ENCODE results near the gene ADGRV1. TPM values are rescaled to one million over a fixed set of nuclear protein-coding genes. Genes with fewer than 3 reads are reported as not detected.

ADGRV1 gene
- polyA plus RNA-seq, 3 donors = 0.18 to 0.33 TPM; not detected in 1

DNA sequence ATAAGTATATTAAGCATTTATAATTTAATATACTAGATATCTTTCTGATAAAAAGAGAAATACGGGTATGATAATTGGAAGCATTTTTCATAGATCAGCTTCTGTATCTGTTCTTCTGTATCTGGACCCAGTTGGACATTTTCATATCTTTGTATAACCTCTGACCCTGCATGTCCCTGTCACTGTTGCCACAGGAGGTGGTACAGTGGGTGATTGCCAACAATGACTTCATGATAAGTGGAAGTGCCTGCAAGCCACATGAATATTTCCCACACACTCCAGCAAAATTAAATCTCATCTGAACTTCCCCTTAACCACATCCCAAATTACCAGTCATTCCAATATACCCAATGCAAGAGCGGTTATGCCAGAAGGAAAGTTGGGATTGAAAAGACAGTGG lies 448.1 kb downstream of the ADGRV1 start:
- TF ChIP-seq, protein P1, sequence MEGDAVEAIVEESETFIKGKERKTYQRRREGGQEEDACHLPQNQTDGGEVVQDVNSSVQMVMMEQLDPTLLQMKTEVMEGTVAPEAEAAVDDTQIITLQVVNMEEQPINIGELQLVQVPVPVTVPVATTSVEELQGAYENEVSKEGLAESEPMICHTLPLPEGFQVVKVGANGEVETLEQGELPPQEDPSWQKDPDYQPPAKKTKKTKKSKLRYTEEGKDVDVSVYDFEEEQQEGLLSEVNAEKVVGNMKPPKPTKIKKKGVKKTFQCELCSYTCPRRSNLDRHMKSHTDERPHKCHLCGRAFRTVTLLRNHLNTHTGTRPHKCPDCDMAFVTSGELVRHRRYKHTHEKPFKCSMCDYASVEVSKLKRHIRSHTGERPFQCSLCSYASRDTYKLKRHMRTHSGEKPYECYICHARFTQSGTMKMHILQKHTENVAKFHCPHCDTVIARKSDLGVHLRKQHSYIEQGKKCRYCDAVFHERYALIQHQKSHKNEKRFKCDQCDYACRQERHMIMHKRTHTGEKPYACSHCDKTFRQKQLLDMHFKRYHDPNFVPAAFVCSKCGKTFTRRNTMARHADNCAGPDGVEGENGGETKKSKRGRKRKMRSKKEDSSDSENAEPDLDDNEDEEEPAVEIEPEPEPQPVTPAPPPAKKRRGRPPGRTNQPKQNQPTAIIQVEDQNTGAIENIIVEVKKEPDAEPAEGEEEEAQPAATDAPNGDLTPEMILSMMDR (IDR thresholded peaks at IDR 0.05) = no peak
- Mint-ChIP-seq H3K36me3 (no peaks in the 10 kb centered on the region), H3K27me3 (ENCODE audit: low read depth in 3 of 3) (peaks cover 0 to 2% (median 1%) of the 10 kb centered on the region in 3 donors), H3K4me3 (no peak overlapping the region), H3K27ac (no peak overlapping the region), H3K4me1 (no peaks in the 10 kb centered on the region), H3K9me3 (peaks cover 0 to 4% (median 2%) of the 10 kb centered on the region in 7 donors)
- H4K20me1 ChIP-seq (ENCODE audit: insufficient read depth, low read length) = no peaks in the 10 kb centered on the region
- intact Hi-C loops (cut with micrococcal nuclease) = no loop called here
- no CpG with 5 or more reads among the region's 2 CpGs for WGBS (ENCODE audit: insufficient coverage)
- H3K27me3 ChIP-seq (ENCODE audit: control insufficient read depth in 2 of 2, insufficient read depth in 2 of 2, low read length in 2 of 2) = no peaks in the 10 kb centered on the region
- no peak overlapping the region for H3K27ac ChIP-seq (ENCODE audit: low read depth in 1 of 2, low read length in 2 of 2)
- no peak overlapping the region for H3K9ac ChIP-seq (ENCODE audit: insufficient read depth, low read length, poor library complexity, severe bottlenecking)
- no peak for DNase-seq
- no peaks in the 10 kb centered on the region for H3K4me1 ChIP-seq (ENCODE audit: control insufficient read depth in 1 of 2, insufficient read depth in 2 of 2, low read length in 2 of 2)
- H3K36me3 ChIP-seq (replicated peaks in 1 of 2; ENCODE audit: control insufficient read depth in 1 of 2, insufficient read depth in 2 of 2, low read length in 2 of 2) = no peaks in the 10 kb centered on the region
- H3K4me3 ChIP-seq (replicated peaks in 1 of 3; ENCODE audit: low read depth in 2 of 3, low read length in 3 of 3) = no peak overlapping the region
- H2AFZ ChIP-seq (ENCODE audit: insufficient read depth, low read depth, low read length, poor library complexity, severe bottlenecking) = no peak overlapping the region
- no peaks in the 10 kb centered on the region for H3K9me3 ChIP-seq (replicated peaks in 1 of 2; ENCODE audit: control insufficient read depth in 1 of 2, insufficient read depth in 1 of 2, low read length in 2 of 2)
- no peaks in the 10 kb centered on the region for H3K79me2 ChIP-seq (ENCODE audit: insufficient read depth, low read length)
- no peak overlapping the region for H3K4me2 ChIP-seq (replicated peaks; ENCODE audit: extremely low read depth, low read length, poor library complexity, severe bottlenecking)

DNA sequence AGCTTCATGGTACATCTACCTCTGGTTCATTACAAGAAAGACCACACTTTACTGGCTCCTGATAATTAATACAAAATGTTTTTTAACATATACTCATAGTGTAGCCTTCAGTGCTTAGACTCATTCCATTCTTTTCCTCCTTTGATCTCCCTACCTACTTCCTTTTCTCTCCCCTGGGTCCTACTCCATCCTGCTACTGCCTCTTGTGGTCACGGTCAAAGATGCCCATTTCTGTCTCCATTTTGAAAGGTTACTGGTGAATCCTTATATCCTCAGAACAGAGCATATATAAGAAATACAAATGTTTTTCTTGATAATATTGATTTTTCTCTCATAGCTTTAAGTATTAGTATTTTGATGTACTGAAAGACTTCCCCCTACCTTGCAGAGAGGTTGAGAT lies 448.7 kb downstream of the ADGRV1 start:
- Histone ChIP-seq H3K4me2 (replicated peaks; ENCODE audit: extremely low read depth, low read length, poor library complexity, severe bottlenecking) (no peak overlapping the region), H3K9ac (ENCODE audit: insufficient read depth, low read length, poor library complexity, severe bottlenecking) (no peak overlapping the region), H2AFZ (ENCODE audit: insufficient read depth, low read depth, low read length, poor library complexity, severe bottlenecking) (no peak overlapping the region), H3K27me3 (ENCODE audit: control insufficient read depth in 2 of 2, insufficient read depth in 2 of 2, low read length in 2 of 2) (no peaks in the 10 kb centered on the region), H3K79me2 (ENCODE audit: insufficient read depth, low read length) (no peaks in the 10 kb centered on the region), H3K9me3 (replicated peaks in 1 of 2; ENCODE audit: control insufficient read depth in 1 of 2, insufficient read depth in 1 of 2, low read length in 2 of 2) (no peaks in the 10 kb centered on the region), H3K27ac (ENCODE audit: low read depth in 1 of 2, low read length in 2 of 2) (no peak overlapping the region), H3K4me1 (ENCODE audit: control insufficient read depth in 1 of 2, insufficient read depth in 2 of 2, low read length in 2 of 2) (no peaks in the 10 kb centered on the region), H4K20me1 (ENCODE audit: insufficient read depth, low read length) (no peaks in the 10 kb centered on the region), H3K4me3 (replicated peaks in 1 of 3; ENCODE audit: low read depth in 2 of 3, low read length in 3 of 3) (no peak overlapping the region), H3K36me3 (replicated peaks in 1 of 2; ENCODE audit: control insufficient read depth in 1 of 2, insufficient read depth in 2 of 2, low read length in 2 of 2) (no peaks in the 10 kb centered on the region)
- DNase-seq = no peak
- Mint-ChIP-seq H3K36me3 (no peaks in the 10 kb centered on the region), H3K4me1 (no peaks in the 10 kb centered on the region), H3K4me3 (no peak overlapping the region), H3K27me3 (ENCODE audit: low read depth in 3 of 3) (peaks cover 0 to 2% (median 1%) of the 10 kb centered on the region in 3 donors), H3K9me3 (peaks cover 0 to 4% (median 2%) of the 10 kb centered on the region in 7 donors), H3K27ac (no peak overlapping the region)
- TF ChIP-seq, protein P1 (IDR thresholded peaks at IDR 0.05) = no peak
- no CpG with 5 or more reads among the region's 1 CpG for WGBS (ENCODE audit: insufficient coverage)
- intact Hi-C loops (cut with micrococcal nuclease) = no loop called here

Data from CD14-positive monocyte (primary cell).